Cardiac fibroblast (primary cell): ENCODE measurements around the gene POU1F1.

Experiments used
- DNase-seq, 2 donors: peaks; one replicate each; pipeline versions ENCODE4 v3.0.0 to v3.0.0-alpha.2; 2010; ENCODE audit warnings: low read depth in 2 of 2
- H3K4me3 ChIP-seq, 2 donors: replicated peaks in 1 of 2; 1 replicate in 1 of 2; 2 replicates in 1 of 2; pipeline ENCODE4 v1.5.1; 2011; ENCODE audit warnings: low read depth in 2 of 2, low read length in 2 of 2, mild to moderate bottlenecking in 2 of 2, moderate library complexity in 1 of 2
- CTCF ChIP-seq: IDR thresholded peaks from one replicate; pipeline ENCODE4 v1.5.1; 2011; ENCODE audit warnings: low read depth, mild to moderate bottlenecking, low read length, inconsistent platforms

The POU1F1 gene

GRCh38 chr3:87276484-87276883 lies at the start of gene POU1F1:
Gene POU1F1, minus strand, starts transcription at chr3:87276584. Its CDS starts 122 bp downstream, at chr3:87276462.
- no peak for DNase-seq
- no peak within 1 kb of the TSS for H3K4me3 ChIP-seq
- TF ChIP-seq CTCF, result no peak

GRCh38 chr3:87324609-87325008 lies 48.2 kb upstream of the POU1F1 start:
- no peak overlapping the region for H3K4me3 ChIP-seq
- no peak for DNase-seq
- no peak for TF ChIP-seq CTCF

- DNase-seq, result no peak
- TF ChIP-seq CTCF, result no peak
- H3K4me3 ChIP-seq, result no peak overlapping the region
Measured at GRCh38 chr3:87320756-87321626, 44.6 kb upstream of the POU1F1 start.

- no peak for TF ChIP-seq CTCF
- no peak overlapping the region for H3K4me3 ChIP-seq
- peak in 1 of 2 donors; percentile 45 for DNase-seq
Measured at GRCh38 chr3:87318617-87319021, 42.2 kb upstream of the POU1F1 start.

GRCh38 chr3:87317779-87318178 lies 41.4 kb upstream of the POU1F1 start:
- TF ChIP-seq CTCF, result no peak
- H3K4me3 ChIP-seq, result no peak overlapping the region
- DNase-seq, result no peak

GRCh38 chr3:87313641-87314040 lies 37.3 kb upstream of the POU1F1 start:
- TF ChIP-seq CTCF, result no peak
- no peak overlapping the region for H3K4me3 ChIP-seq
- no peak for DNase-seq
